NCI-H82 treated with DMSO at 0.1 percent for 48 hours (cell line): ENCODE data around the gene PLA2G4D.

ENCODE experiments used
- DNase-seq: peaks from one replicate; lab custom pipeline; 2025; ENCODE audit not compliant: unreplicated experiment; lab: John Stamatoyannopoulos, UW

Gene PLA2G4D

GRCh38 chr15:42094512-42094963 lies at the start of gene PLA2G4D:
Gene PLA2G4D, minus strand, starts transcription at chr15:42094562. Its CDS starts 103 bp downstream, at chr15:42094459.
- no peak for DNase-seq

GRCh38 chr15:42143356-42143755 lies 49.0 kb upstream of the PLA2G4D start:
- no peak for DNase-seq

- DNase-seq: no peak
Measured at GRCh38 chr15:42141795-42142667, 47.7 kb upstream of the PLA2G4D start.

- no peak for DNase-seq
Measured at GRCh38 chr15:42141246-42141645, 46.9 kb upstream of the PLA2G4D start.

- DNase-seq: no peak
Measured at GRCh38 chr15:42140383-42141070, 46.2 kb upstream of the PLA2G4D start.

GRCh38 chr15:42139596-42139995 lies 45.2 kb upstream of the PLA2G4D start:
- DNase-seq: no peak

- DNase-seq: no peak
Measured at GRCh38 chr15:42138968-42139386, 44.6 kb upstream of the PLA2G4D start.

- no peak for DNase-seq
Measured at GRCh38 chr15:42138411-42138810, 44.0 kb upstream of the PLA2G4D start.

GRCh38 chr15:42137461-42138261 lies 43.3 kb upstream of the PLA2G4D start:
- peak; percentile 37 for DNase-seq

- no peak for DNase-seq
Measured at GRCh38 chr15:42136513-42136912, 42.2 kb upstream of the PLA2G4D start.

GRCh38 chr15:42135351-42135750 lies 41.0 kb upstream of the PLA2G4D start:
- DNase-seq: no peak

GRCh38 chr15:42134617-42135245 lies 40.4 kb upstream of the PLA2G4D start:
- DNase-seq: no peak

- peak; percentile 42 for DNase-seq
Measured at GRCh38 chr15:42133886-42134502, 39.6 kb upstream of the PLA2G4D start.

- no peak for DNase-seq
Measured at GRCh38 chr15:42133356-42133755, 39.0 kb upstream of the PLA2G4D start.

GRCh38 chr15:42131826-42132806 lies 37.8 kb upstream of the PLA2G4D start:
- peak; percentile 96 for DNase-seq

- no peak for DNase-seq
Measured at GRCh38 chr15:42131006-42131405, 36.6 kb upstream of the PLA2G4D start.

GRCh38 chr15:42130246-42130986 lies 36.1 kb upstream of the PLA2G4D start:
- peak; percentile 69 for DNase-seq

- DNase-seq: no peak
Measured at GRCh38 chr15:42129364-42129763, 35.0 kb upstream of the PLA2G4D start.
